HG03565 (cell line): ENCODE results near the gene RRH.
"Not testable (repeated sequence)": the region's sequence is repeated elsewhere in the genome, so short reads cannot be mapped to it uniquely, and the experiment has no call there.

Experiments
- ATAC-seq: cut with Tn5 transposase; IDR thresholded peaks from one replicate; pipeline ENCODE4 v1.9.1; 2021; ENCODE audit warnings: mild to moderate bottlenecking, moderate library complexity; ENCODE audit not compliant: unreplicated experiment

RRH gene

DNA sequence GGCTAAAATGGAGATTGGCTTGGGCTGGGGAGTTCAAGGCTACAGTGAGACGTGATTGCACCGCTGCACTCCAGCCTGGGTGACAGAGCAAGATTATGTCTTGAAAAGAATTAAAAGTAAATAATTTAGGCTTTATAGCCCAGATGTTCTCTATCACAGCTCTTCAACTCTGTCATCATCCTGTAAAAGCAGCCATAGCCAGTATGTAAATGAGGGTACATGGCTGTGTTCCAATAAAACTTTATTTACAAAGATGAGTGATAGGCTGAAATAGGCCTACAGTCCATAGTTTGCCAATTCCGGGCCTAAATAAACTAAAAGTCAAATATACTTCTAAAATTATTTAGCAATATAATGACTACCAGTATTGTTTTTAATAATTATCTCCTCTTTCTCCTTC, 9.2 kb downstream of the RRH start:
- ATAC-seq, result no peak

GRCh38 chr4:109846395-109847098, 18.8 kb downstream of the RRH start:
- ATAC-seq, result no peak

DNA sequence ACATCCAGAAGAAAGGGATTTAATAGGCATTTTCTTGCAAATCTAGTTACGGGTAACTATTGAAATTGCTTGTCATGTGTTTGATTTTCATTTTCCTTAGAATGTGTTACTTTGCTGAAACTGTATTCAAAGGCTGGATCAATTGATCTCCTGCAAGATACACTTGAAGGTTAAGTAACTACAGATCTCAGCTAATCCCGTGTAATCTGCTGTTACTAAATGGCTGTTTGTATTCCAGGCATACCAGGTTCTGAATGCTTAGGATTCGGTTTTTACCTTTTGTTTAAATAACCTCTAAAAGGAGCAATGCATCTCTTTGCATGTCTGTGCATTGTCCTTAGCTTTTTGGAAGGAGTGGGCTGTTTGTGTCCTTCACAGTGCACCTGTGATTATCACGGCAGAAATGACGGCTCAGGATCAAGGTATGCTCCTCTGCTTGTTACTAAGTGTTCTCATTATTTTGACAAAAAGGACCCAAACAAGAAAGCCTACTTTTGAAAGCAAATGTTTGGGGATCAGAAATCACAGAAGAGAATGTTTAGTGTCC, 20.2 kb downstream of the RRH start, which contains the start of gene LRIT3:
Gene LRIT3, plus strand, starts transcription at position 212 of the 547 bp plus-strand sequence. Its CDS starts 95 bp downstream, at position 307.
- ATAC-seq, result no peak

DNA sequence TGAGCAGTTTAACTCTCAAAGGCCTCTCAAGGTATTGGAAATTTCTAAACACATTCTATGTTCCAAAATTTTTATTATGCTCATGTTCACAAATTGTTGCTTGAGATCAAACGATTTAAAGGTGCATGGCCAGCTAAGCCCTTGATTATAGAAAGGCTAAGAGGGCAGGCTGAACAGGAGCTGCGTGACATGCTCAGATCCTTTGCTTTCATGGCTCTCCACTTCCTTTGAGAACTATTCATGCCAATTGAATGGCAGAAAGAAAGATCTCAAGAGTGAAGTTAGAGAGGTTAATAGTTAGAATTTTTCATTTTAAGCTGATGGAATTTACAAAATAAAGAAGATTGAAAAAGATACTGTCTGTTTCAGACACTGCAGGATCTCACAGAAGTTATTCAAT, 20.7 kb downstream of the RRH start:
- ATAC-seq, result no peak

GRCh38 chr4:109850601-109851000, 22.8 kb downstream of the RRH start:
- ATAC-seq, result no peak

DNA sequence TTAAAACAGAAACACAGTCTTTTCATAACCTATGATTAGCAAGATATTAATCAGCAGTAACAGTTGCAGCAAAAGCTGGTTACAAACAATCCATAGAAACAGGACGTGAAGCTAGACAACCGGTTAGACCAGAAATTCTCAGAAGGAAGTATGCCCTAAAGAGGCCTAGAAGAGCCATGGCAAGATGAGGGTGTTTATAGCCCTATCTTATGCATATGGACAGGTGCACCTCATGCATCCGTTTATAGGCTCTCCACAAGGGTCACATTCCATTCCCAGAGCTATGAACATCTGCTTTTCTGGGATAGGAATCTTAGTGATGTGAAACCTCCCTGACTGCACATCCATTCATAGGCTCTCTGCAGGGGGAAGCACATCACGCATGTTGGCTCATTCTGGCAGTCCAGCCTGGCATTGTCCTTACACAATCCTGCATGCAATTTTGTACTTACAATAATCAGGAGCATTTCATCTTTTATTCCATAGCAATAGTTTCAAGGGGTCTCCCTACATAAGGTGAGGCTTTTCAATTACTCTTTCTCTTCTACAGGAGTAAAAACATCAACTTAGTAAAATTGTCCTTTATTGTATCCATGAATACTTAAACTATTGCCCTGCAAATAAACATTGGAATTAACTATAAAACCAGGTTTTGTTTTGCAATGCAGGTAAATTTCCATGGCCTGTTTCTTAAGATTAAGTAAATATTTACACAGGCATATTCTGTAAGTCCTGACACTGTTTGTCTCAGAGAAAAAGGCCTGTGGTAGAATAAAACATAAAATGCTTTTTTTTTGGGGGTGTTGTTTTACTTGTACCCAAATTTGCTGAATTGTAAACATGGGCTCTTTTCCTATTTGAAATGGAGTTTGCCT, 31.9 kb downstream of the RRH start:
- ATAC-seq, result not testable (repeated sequence)

GRCh38 chr4:109861271-109861670, 33.5 kb downstream of the RRH start:
- no peak for ATAC-seq

- no peak for ATAC-seq
These were observed 34.2 kb downstream of the RRH start for GRCh38 chr4:109861916-109862511.

DNA sequence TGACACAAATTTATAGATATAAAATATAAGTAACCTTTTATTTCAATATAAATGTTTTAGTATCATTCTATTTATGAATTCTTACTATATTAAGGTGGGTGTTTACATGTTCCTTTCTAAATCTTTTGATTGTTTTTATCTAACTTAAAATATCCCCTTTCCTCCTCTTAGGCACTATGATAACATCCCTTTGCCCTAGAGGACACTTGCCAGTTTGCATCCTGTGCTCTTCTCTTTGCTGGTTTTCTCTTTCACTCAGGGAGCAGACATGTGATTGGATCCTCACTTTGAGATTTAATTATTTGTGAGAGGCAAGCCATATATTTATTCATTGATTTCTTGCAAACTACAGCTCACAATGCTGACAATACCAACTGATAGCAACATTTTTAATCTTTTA, 36.4 kb downstream of the RRH start:
- ATAC-seq, result no peak

GRCh38 chr4:109870061-109870460, 42.3 kb downstream of the RRH start:
- no peak for ATAC-seq

DNA sequence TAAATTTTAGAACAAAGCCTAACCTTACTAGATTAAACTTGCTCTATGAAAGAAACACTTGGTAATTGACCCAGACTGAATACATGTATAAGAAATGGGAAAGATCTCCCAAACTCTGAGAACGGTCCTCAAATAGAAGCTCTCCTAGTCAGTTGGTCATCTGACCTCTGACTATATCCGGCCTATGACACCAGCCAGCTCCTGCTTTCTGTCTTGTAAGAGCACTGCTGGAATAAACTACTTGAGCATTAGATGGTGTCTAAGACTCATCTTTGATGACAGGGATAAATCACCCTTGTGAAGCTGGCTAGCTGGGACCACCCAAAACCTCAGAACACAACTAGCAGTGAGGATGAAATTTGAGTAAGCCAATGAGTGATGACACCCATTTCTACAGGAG, 44.3 kb downstream of the RRH start:
- no peak for ATAC-seq

- no peak for ATAC-seq
These were observed 45.3 kb downstream of the RRH start for GRCh38 chr4:109872950-109873656.

DNA sequence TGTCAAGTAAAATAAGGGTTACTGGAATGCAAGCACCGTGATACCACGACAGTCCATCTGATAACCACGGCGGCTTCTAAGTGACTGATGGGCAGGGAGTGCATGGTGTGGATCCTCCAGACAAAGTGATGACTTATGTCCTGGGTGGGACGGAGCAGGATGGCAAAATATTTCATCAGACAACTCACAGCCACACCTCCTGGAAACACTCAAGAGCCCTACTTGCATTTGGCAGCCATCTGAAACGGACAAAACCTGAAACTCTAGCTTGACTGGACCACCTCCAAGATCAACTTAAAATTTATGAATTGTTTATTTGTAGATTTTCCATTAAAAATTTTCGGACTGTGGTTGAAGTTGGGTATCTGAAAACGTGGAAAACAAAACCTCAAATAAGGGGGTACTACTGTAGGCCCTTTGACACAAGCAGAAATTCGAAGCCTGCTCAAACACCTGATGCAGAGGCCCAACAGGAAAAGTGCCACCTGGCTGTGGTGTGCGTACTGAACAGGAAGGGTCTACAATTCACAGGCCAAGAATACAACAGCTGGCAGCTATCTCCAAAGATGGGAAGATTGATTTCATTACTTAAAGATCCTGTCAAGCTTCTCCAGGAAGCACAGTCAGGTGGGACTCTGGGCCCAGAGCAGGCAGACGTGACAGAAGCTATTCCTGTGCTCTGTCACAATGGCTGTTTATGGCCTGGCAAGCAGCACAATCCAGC, 46.2 kb downstream of the RRH start:
- no peak for ATAC-seq

- no peak for ATAC-seq
These were observed 47.3 kb downstream of the RRH start for GRCh38 chr4:109875106-109875505.

- ATAC-seq, result not testable (repeated sequence)
These were observed 47.8 kb downstream of the RRH start for GRCh38 chr4:109875553-109875952.

- no peak for ATAC-seq
These were observed 49.0 kb downstream of the RRH start for GRCh38 chr4:109876634-109877265.

GRCh38 chr4:109877400-109877799, 49.6 kb downstream of the RRH start:
- ATAC-seq, result peak; percentile 94

- no peak for ATAC-seq
These were observed 50.6 kb downstream of the RRH start for GRCh38 chr4:109878355-109878754.

GRCh38 chr4:109879081-109879480, 51.3 kb downstream of the RRH start:
- no peak for ATAC-seq
